HG02884 (cell line): ENCODE measurements around the gene LAMA1.

Source experiments
- ATAC-seq: cut with Tn5 transposase; IDR thresholded peaks from one replicate; pipeline ENCODE4 v1.9.1; 2021; ENCODE audit warnings: mild to moderate bottlenecking, moderate library complexity; ENCODE audit not compliant: unreplicated experiment

The LAMA1 gene

DNA sequence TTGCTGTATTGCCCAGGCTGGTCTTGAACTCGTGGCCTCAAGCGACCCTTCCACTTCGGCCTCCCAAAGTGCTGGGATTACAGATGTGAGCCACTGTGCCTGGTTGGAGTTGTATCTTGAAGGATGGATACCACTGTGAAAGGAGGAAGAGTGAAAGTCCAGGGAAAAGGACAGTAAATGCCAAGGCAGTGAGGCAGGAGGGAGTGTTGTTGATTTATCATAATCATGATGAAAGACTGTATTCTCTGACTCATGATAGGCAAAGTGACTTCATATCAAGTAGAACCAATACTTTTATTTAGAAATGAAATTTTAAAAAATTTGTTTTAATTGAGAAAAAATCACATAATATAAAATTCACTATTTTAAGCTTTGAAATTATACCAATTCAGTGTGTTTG is 225.8 kb downstream of the LAMA1 start:
- ATAC-seq = no peak
